ENCODE results near the gene SLC25A25. TPM values are rescaled to one million over a fixed set of nuclear protein-coding genes. Genes with fewer than 3 reads are reported as not detected.

SLC25A25 gene
- total RNA-seq, 4 donors from 2014 or later: 21.9 to 42.0 (median 30.8) TPM

DNA sequence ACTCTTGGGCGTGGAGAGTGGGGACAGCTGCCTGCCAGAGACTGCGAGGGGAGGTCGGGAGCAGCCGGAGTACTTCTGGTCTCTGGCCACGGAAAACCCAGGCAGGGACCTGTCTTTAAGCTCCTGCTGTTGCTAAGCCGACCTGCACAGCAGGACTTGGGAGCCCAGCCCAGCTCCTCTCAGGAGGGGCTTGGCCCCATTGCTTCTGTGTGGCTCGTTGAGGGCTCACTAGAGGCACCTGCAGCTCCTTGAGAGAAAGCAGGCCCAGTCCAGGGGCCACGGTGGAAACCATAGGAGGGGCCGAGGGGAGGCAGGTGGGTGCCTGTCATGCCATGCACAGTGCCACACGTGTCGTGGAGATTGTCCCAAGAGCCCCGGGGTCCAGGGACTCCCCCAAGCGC lies 77.9 kb downstream of the SLC25A25 start:
- WGBS, 2 donors: 46 to 65% methylated on average over 2 to 7 of the region's 13 CpGs
- no peaks in the 10 kb centered on the region for H3K36me3 ChIP-seq
- no peak overlapping the region for H3K4me3 ChIP-seq (replicated peaks in 1 of 3)
- DNase-seq: no peak
- H3K27me3 ChIP-seq: no peaks in the 10 kb centered on the region
- intact Hi-C loops (cut with DNase I): no loop called here
- H3K9me3 ChIP-seq: no peaks in the 10 kb centered on the region
- peaks cover 16 to 33% of the 10 kb centered on the region in 2 donors for H3K4me1 ChIP-seq
- no peak overlapping the region for H3K27ac ChIP-seq
- TF ChIP-seq, protein P1, sequence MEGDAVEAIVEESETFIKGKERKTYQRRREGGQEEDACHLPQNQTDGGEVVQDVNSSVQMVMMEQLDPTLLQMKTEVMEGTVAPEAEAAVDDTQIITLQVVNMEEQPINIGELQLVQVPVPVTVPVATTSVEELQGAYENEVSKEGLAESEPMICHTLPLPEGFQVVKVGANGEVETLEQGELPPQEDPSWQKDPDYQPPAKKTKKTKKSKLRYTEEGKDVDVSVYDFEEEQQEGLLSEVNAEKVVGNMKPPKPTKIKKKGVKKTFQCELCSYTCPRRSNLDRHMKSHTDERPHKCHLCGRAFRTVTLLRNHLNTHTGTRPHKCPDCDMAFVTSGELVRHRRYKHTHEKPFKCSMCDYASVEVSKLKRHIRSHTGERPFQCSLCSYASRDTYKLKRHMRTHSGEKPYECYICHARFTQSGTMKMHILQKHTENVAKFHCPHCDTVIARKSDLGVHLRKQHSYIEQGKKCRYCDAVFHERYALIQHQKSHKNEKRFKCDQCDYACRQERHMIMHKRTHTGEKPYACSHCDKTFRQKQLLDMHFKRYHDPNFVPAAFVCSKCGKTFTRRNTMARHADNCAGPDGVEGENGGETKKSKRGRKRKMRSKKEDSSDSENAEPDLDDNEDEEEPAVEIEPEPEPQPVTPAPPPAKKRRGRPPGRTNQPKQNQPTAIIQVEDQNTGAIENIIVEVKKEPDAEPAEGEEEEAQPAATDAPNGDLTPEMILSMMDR (IDR thresholded peaks at IDR 0.05): no peak
- no peak for TF ChIP-seq POLR2A (IDR thresholded peaks at IDR 0.05)

DNA sequence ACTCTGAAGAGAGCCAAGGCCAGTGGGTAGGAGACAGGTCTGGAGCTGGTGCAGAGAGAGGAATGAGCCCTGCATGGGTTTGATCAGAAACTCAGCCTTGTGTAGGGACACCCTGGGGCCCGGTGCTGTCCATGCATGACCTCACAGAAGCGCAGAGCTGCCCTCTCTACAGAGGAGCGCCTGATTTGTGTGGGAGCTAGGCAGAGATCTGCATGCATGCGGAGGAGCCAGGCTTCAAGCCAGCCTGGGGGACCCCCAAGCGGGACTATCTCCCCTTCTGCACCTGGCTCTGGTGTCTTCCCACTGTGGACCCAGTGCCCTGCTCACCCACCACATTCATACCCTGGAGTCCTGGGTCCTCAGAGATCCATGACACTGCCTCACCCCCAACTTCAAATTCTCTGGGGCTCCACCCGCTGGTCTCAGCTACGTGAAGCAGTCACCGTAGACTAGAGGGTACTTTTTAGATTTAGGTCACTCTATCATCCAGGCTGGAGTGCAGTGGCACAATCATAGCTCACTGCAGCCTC lies 78.6 kb downstream of the SLC25A25 start:
- peaks cover 16 to 33% of the 10 kb centered on the region in 2 donors for H3K4me1 ChIP-seq

DNA sequence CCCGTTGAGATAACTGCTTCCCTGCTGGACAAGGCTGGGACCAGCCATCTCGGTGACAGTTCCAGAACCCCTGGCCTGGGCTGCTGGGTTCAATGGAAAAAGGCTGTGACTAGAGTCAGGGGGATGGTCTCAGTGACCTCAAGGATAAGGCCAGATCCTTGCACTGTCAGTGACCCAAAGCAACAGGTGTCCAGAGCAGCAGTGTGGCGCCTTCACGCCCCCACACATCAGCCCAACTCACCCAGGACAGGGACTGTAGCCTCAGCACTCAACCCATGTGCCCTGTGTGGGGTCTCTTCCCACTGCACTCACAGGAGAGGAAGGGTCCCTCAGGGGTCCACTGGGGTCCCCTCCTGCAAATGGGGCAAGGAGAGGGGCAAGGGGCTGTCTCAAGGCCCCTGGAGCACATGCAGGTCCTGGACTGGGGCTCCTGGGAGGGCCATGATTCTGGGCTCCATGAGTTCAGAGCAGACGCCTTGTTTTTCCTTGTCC lies 80.5 kb downstream of the SLC25A25 start:
- H3K36me3 ChIP-seq: no peaks in the 10 kb centered on the region
- no peak for TF ChIP-seq POLR2A (IDR thresholded peaks at IDR 0.05)
- TF ChIP-seq, protein P1 (IDR thresholded peaks at IDR 0.05): no peak
- intact Hi-C loops (cut with DNase I): no loop called here
- no peaks in the 10 kb centered on the region for H3K27me3 ChIP-seq
- H3K27ac ChIP-seq: peak overlapping the region in 2 of 3 donors; percentile 3 to 47
- DNase-seq: no peak
- H3K4me3 ChIP-seq (replicated peaks in 1 of 3): no peak overlapping the region
- no peaks in the 10 kb centered on the region for H3K9me3 ChIP-seq
- H3K4me1 ChIP-seq: peaks cover 16 to 33% of the 10 kb centered on the region in 2 donors
- WGBS, 2 donors: 77 to 83% methylated on average over 4 to 5 of the region's 5 CpGs

More for the DNA sequence above, 78.6 kb downstream of the SLC25A25 start:
- no peaks in the 10 kb centered on the region for H3K27me3 ChIP-seq
- no peaks in the 10 kb centered on the region for H3K9me3 ChIP-seq
- no peak for DNase-seq
- WGBS, 2 donors: 84 to 85% methylated on average over 6 to 8 of the region's 8 CpGs
- H3K36me3 ChIP-seq: no peaks in the 10 kb centered on the region
- intact Hi-C loops (cut with DNase I): no loop called here
- no peak overlapping the region for H3K4me3 ChIP-seq (replicated peaks in 1 of 3)
- H3K27ac ChIP-seq: no peak overlapping the region
- no peak for TF ChIP-seq POLR2A (IDR thresholded peaks at IDR 0.05)
- TF ChIP-seq, protein P1 (IDR thresholded peaks at IDR 0.05): no peak

DNA sequence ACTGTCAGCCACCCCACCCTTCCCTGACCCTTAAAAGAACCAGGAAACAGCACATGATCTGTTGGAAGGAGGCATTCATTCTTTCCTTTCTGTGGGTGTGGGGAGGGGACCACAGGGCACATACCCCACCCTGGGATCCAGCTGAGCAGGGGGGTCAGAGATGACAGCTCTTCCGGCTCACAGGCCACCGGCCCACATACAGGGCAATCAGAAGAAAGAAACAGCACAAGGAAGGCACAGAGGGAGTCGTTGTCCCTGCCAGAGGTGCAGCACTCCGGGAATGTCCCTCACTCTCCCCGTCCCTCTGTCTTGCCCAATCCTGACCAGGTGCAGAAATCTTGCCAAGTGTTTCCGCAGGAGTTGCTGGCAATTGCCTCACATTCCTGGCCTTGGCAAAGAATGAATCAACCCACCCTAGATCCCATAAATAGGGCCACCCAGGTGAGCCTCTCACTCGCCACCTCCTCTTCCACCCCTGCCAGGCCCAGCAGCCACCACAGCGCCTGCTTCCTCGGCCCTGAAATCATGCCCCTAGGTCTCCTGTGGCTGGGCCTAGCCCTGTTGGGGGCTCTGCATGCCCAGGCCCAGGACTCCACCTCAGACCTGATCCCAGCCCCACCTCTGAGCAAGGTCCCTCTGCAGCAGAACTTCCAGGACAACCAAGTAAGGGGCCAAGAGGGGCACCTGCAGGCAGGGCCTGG lies 81.1 kb downstream of the SLC25A25 start, which contains the start of gene LCN2:
TSS of gene LCN2 (plus strand) at position 453 of the 701 bp plus-strand sequence. CDS start at position 526, 73 bp downstream.
- DNase-seq: peak; percentile 80 to 85
- H3K36me3 ChIP-seq: no peaks in the 10 kb centered on the region
- H3K9me3 ChIP-seq: no peaks in the 10 kb centered on the region
- intact Hi-C loops (cut with DNase I): no loop called here
- H3K27ac ChIP-seq: peak within 1 kb of the TSS in 2 of 3 donors; percentile 3 to 47
- no peak for TF ChIP-seq POLR2A (IDR thresholded peaks at IDR 0.05)
- TF ChIP-seq, protein P1 (IDR thresholded peaks at IDR 0.05): no peak
- WGBS, 2 donors: 32 to 35% methylated on average over 9 of the region's 9 CpGs
- no peak within 1 kb of the TSS for H3K4me3 ChIP-seq (replicated peaks in 1 of 3)
- peaks cover 16 to 33% of the 10 kb centered on the region in 2 donors for H3K4me1 ChIP-seq
- no peaks in the 10 kb centered on the region for H3K27me3 ChIP-seq
